Measurements from ENCODE around the gene FKBP1B. TPM values are rescaled to one million over a fixed set of nuclear protein-coding genes. Genes with fewer than 3 reads are reported as not detected.
"Not testable (repeated sequence)": the region's sequence is repeated elsewhere in the genome, so short reads cannot be mapped to it uniquely, and the experiment has no call there.

The FKBP1B gene
- total RNA-seq, result 1 to 10 TPM; 3.1 to 3.2 TPM

DNA sequence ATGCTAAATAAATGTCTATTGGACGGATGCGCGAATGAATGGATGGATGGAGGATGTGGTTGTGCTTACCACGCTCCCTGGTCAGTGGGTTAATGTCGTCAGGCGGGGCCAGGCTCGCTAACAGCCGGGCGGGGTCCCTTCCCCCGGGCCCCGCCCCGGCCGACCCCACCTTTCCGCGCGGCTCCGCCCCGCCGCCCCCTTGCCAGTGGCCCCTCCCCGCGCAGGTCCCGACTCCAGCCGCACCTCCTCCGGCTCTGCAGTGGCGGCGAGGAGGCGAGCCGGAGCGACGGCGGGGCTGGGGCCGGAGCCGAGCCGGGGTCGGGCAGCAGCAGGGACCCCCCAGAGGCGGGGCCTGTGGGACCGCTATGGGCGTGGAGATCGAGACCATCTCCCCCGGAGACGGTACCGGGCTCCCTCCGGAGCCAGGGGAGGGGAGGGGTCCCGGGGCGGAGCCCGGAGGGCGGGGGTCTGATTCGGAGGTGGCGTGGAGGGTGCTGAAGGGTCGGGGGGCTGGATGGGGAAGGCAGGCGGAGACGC, at the start of gene FKBP1B:
FKBP1B (plus strand) TSS at position 257 of the 537 bp plus-strand sequence; CDS start at position 366, 109 bp downstream.
- POLR2A ChIA-PET, result interaction anchor here (0.6 to 1.2 kb wide), 3 partner anchors 27 to 122 kb away, joined by 3 to 6 read pairs (median 6); partner anchors contain the start of gene SF3B6
- CTCF ChIA-PET, result interaction anchor here (0.5 to 1.8 kb wide), 5 partner anchors 11 to 1623 kb away, joined by 3 to 6 read pairs (median 3); partner anchors contain the start of genes SF3B6 and TP53I3

DNA sequence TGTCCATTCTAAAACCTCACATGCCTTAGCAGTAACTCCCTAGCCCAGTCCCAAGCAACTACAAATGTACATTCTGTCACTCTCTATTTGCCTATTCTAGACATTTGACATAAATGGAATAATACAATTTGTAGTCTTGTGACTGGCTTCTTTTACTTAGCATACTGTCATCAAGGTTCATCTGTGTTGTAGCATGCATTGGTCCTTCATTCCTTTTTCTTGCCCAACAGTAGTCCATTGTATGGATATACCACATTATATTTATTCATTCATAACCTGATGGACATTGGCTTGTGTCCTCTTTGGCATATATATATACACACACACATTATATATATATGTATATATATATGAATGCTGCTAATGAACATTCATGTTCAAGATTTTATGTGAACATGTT, 41.8 kb upstream of the FKBP1B start:
- ChIA-PET CTCF (no interaction called here), POLR2A (no interaction called here)

DNA sequence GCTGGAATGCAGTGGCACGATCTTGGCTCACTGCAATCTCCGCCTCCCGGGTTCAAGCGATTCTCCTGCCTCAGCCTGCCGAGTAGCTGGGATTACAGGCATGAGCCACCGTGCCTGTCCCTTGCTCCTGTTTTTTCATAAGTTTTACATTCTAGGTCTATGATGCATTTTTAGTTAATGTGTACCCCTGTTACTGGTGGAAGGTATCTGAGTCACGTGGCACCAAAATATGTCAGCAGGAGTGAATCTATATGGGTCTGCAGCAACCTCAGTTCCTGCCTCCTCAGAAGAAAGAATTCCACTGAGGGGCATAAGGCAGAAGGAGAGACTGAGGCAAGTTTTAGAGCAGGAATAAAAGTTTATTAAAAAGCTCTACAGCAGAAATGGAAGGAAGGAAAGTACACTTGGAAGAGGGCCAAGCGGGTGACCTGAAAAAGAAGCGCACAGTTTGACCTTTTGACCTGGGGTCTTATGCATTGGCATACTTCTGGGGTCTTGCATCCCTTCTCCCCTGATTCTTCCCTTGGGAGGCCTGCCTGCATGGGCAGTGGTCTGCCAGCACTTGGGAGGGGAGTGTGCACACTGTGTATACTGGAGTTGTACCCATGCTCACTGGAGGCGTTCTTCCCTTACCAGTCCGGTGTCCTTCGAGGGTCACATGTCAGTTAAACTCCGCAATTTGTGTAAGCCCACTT, 40.7 kb upstream of the FKBP1B start:
- POLR2A ChIA-PET, result no interaction called here
- CTCF ChIA-PET, result interaction anchor here (1.0 kb wide), 1 partner anchor 204 kb away, joined by 3 read pairs; no protein-coding TSS in a partner anchor

DNA sequence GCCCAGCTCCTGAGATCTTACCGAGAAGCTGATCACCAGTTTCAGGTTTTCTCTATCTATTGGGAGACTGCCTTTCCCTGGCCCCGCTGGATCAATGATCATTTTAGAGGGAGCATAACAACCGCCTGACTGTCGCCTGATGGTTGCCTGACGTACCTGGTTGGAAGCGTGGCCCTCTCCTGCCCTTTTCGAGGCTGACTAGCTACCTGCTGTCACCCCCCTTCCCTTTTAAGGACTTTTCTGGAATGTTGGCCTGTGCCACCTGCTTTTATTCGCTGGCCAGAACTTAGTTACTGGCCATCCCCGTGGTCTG, 40.2 kb upstream of the FKBP1B start:
- ChIA-PET CTCF (interaction anchor here (1.0 kb wide), 1 partner anchor 204 kb away, joined by 3 read pairs; no protein-coding TSS in a partner anchor), POLR2A (no interaction called here)

DNA sequence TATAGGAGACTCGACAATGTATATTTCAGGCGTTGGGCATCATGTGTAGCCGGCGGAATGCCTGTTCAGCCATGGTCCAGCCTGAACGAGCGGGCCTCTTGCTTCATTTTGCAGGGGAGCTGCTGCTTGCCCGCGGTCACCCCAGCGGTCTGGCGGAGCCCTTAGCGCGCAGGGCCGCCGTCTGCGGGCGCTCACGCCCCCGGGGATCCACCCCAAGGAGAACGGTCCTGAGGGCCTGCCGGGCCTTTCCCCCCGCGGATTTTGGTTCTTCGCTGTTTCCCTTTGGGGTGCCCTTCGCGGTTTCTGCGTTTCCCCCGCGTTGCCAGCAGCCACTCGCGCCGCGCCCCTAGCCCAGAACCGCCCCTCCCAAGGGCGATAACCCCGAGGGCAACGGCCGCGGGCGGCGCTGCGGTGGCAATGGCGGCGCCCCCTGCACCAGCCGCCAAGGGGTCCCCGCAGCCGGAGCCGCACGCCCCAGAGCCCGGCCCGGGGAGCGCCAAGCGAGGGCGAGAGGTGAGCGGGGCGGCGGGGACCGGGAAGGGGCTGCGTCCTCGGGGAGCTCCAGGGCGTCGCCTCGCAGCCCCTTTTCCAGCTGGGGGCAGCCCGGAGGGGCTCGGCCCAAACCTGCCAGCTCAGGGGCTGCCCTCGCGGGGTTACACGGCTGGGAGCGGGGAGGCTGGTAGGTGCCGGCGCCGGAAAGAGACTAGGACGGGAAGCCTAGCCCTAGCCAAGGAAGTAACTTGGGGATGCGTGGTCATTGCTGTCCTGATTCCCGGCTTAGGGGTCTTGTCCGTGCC, 39.7 kb upstream of the FKBP1B start, which contains the start of gene MFSD2B:
MFSD2B (plus strand) TSS at position 406 of the 797 bp plus-strand sequence; CDS start at position 418, 12 bp downstream.
- ChIA-PET CTCF (interaction anchor here (1.0 kb wide), 1 partner anchor 203 kb away, joined by 3 read pairs; no protein-coding TSS in a partner anchor), POLR2A (no interaction called here)

DNA sequence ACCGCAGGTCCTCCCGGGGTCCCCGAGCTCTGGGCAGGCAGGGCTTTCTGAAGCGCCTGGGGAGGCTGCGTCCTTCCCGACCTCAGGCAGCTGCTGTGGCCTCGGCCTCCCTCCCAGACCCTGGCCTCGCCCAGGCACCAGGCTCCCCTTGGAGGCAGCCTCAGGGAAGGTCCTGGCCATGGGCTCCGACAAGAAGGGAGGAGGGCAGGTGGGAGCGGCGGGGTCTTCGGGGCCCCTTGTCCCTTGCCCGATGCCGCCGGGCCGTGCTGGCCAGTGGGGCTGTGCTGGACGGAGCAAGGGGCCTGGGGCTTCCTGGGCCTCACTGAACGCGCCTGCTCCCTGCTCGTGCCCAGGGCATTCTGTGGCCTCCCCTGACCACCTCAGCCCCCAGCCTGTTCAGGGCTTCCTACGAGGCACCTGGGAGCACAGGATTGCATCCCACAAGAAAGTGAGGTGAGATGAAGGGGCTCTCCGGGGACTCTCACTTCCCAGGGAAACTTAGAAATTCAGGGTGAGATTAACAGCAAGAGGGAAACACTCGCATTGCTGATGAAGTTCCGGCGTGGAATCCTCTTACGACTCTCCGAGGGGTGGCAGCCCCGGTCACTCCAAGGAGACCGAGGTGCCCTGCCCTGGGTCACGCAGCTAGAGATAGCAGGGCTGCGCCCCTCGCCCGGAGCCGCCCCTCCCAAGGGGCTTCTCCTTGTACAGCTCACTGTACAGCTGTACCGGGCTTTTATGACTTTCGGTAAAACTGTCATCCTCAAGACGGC, 38.9 kb upstream of the FKBP1B start:
- CTCF ChIA-PET, result interaction anchor here (0.9 kb wide), 1 partner anchor 73 kb away, joined by 3 read pairs; no protein-coding TSS in a partner anchor
- POLR2A ChIA-PET, result no interaction called here

DNA sequence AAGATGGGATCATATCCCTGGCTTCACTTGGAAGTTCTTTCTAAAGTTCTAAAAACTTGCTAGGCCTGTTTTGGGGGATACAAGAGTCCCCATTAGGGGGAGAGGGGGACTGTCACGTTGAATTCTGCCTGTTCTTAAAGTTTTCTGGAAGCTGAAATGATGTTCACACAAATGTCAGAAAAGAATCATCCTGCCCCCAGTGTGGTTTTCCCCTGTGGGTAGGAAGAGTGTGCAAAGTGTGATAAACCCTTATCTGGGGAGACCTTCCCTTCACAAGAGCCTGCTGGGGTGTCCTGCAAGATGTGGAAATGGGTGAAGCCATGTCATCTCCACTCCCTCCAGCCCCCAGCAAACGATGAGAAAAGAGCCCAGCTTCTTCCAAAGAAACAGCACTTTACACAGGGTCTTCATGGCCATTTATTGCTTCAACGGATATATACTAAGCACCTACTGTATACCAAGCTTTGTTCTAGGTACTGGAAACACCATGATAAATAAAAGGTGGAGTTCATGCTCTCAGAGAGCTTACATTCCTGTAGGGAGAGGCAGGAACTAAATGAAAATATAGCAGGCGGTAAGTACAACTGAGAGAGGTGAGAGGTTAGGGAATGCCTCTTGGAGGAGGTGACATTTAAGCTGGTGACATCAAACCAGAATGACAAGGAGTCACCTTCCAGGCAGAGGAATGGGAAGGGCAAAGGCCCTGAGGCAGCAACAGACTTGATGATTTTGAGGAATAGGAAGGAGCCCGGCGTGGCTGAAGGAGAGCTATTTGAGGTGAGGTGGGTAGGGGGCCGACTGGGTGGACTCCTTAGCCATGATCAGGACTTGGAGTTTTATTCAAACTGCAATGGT, 38.1 kb upstream of the FKBP1B start:
- POLR2A ChIA-PET, result no interaction called here

DNA sequence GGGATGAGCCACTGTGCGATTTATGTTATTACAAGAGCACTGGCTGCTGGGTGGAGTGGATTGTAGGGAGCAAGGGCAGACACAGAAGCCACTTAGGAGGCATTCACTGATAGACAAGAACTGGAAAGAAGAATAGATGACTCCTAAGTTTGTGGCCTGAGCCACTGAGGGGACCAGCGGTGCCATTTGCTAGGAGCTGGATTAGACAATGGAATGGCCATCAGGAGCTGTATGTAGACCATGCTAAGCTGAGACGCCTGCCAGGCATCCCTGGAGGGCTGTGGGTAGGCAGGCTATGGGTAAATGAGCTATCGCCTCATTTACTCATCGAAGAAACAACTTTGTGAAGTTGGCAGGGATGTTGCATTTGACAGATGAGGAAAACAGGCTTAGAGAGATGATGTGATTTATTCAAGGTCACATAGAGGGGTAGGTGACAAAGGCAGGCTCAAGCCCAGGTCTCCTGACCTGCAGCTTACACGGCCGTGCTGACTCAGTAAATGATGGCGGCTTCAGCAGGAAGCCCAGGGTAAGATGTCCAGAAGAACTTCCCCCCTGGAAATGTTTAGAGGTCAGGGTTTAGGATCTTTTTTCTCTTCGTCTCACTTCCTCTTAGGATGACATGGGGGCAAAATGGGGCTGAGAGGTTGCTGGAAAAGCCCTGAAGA, 36.9 kb upstream of the FKBP1B start:
- ChIA-PET CTCF (no interaction called here), POLR2A (no interaction called here)

More for the DNA sequence above, 38.1 kb upstream of the FKBP1B start:
- CTCF ChIA-PET, result interaction anchor here (0.9 kb wide), 1 partner anchor 73 kb away, joined by 3 read pairs; no protein-coding TSS in a partner anchor

DNA sequence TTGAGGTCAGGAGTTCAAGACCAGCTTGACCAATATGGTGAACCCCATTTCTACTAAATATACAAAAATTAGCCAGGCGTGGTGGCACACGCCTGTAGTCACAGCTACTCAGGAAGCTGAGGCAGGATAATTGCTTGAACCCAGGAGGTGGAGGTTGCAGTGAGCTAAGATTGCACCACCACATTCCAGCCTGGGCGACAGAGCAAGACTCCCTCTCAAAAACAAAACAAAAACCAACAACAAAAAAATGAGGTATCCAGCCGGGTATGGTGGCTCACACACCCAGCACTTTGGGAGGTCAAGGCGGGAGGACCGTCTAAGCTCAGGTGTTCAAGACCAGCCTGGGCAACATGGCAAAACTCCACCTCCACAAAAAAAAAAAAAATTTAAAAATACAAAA, 34.6 kb upstream of the FKBP1B start:
- POLR2A ChIA-PET, result not testable (repeated sequence)
- CTCF ChIA-PET, result interaction anchor here (0.6 kb wide), 1 partner anchor 17 kb away, joined by 3 read pairs; no protein-coding TSS in a partner anchor

DNA sequence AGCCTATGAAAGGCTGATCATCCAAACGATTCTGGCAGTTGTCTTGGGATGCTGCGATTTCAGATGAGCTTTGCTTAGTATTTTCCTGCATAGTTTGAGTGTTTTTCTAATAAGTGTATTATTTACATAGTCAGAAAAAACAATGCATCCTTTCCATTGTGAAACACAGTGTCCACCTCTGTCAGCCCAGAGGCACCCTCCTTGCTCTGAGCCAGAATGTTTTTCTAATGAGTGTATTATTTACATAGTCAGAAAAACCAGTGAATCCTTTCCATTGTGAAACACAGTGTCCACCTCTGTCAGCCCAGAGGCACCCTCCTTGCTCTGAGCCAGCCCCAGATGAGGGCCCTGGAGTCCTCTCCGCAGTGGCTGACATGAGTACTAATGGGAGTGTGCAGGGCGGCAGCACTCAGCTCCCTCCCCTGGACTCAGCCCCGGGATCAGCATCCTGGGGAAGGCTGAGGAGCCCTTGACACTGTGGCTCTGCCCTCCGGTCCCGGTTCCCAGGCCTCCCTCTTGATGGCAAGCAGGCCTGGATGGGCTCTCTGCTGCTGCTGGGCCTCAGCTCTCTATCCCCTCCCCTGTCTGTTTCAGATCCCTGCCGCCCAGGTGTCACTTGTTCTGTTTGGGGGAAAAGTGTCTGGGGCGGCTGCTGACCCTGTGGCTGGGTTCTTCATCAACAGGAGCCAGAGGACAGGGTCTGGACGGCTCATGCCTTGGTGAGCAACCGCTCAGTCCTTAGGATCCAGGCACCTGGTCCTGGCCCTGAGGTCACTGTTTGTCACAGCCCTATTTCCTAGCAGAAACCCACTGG, 33.8 kb upstream of the FKBP1B start:
- ChIA-PET CTCF (no interaction called here), POLR2A (no interaction called here)

DNA sequence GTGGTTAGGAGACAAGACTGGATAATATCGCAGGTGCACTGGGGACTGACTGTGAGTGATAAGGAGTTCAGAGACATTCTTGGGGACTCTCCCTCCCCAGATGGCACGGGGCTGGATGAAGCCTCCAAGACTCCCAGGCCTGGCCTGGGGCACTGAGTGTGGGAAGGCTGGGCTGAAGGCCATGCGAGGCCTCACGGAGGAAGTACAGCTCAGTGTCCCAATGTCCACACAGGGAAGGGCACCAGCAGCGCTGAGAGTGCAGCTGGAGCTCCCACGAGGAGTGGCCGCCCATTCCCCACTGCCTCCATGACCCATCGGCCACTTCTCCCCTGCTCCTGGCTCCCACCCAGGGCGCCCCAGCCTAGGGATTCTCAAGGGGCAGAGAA, 33.2 kb upstream of the FKBP1B start:
- ChIA-PET CTCF (no interaction called here), POLR2A (no interaction called here)

DNA sequence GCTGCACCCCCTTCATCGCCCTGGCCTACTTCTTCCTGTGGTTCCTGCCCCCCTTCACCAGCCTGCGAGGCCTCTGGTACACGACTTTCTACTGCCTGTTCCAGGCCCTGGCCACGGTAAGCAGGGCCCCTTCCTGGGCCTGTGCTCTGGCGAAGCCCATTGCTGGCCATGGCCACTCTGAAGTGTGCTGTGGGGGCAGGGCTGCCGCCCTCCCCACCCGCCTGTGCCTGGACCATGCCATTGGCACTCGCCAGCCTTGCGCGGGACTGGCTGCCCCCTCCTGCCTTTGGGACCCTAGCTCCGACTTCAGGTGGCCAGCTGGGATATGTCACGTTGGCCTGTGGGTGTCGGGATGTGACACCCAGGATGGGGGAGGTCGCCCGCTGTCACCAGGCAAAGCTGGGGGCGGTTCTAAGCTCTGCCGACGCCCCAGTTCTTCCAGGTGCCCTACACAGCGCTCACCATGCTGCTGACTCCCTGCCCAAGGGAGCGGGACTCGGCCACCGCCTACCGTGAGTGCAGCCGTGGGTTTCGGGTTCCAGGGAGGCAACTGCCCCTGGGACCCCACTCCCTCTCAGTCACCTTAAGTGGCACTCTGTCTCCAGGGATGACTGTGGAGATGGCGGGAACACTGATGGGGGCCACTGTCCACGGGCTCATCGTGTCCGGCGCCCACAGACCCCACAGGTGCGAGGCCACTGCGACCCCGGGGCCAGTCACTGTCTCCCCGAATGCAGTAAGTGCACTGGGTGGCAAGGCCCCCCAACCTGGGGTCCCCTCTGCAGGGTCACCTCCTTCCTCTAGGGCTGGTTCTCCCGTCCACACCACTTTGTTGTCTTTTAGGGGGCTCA, 32.5 kb upstream of the FKBP1B start:
- POLR2A ChIA-PET, result no interaction called here

DNA sequence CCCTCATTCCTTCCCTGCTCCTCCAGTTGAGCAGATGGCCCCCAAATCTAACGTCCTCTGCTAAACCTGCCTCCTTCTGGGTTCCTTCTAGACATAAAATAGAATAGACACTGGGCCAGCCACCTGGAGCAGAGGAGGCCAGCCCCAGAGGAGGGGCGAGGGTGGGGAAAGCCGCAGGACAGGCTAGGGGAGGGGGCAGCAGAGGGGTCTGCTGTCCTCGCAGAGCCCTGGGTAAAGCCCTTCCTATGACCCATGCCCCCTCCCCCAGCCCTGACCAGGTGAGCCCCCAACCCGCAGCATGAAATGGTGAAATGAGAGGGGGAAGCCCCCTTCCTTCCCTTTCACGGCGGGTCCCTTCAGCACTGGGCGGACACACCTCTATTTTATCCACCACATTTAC, 31.8 kb upstream of the FKBP1B start:
- ChIA-PET CTCF (no interaction called here), POLR2A (no interaction called here)

More for the DNA sequence above, 32.5 kb upstream of the FKBP1B start:
- CTCF ChIA-PET, result no interaction called here

DNA sequence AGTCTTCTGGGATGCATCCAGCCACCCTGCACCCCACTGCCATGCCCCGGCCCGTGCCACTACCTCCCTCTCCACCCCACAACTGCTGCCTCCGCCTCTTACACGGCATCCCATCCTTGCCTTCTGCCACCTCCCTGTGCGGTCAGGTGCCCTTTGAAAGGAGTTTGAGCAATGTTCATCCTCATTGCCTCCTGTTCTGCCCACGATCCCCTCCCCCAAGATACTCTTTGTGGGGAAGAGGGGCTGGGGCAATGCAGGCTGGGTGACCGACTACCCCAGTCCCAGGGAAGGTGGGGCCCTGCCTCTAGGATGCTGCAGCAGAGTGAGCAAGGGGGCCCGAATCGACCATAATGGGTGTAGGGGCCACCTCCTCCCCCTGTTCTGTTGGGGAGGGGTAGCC, 31.3 kb upstream of the FKBP1B start:
- CTCF ChIA-PET, result no interaction called here
- POLR2A ChIA-PET, result no interaction called here

DNA sequence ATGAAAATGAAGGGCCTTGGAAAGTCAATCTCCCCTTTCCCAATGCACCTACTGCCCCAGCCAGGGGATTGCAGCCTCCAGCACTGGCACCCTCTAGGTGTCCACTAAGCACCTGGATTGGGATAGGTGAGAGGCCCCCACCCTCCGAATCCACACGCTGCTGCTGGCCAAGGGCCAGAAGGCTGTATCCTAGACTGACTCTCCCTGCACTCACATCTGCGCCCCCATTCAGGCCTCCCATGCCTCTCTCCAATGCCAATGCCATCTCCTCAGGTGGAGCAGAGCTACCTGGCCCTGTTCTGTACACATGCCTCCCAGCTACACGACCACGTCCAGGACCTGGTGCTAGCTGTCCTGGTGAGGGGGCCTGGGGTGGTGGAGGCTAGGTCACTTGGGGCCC, 29.8 kb upstream of the FKBP1B start:
- CTCF ChIA-PET, result interaction anchor here (0.6 kb wide), 1 partner anchor 93 kb away, joined by 3 read pairs; the partner anchor contains the start of gene ATAD2B

DNA sequence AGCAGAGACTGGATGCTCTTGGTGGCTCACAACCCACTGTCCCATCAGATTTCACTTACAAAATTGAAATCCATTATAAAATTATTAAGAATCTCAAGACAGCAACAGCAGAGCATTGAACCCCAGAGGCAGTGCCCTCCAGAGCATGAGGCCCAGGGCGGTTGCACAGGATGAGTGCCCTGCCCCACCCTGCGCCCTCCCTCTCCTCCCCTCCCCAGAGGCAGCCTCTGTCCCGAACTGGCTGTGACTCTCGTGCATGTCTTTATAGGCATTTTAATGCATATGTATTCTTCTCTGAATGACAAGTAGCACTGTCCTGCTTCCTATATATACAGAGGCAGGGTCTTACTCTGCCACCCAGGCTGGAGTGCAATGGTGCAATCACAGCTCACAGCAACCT, 29.3 kb upstream of the FKBP1B start:
- ChIA-PET CTCF (no interaction called here), POLR2A (no interaction called here)

More for the DNA sequence above, 29.8 kb upstream of the FKBP1B start:
- POLR2A ChIA-PET, result no interaction called here
